HepG2 (cell line): ENCODE data around the gene PKP3. TPM values are rescaled to one million over a fixed set of nuclear protein-coding genes. Genes with fewer than 3 reads are reported as not detected.

Experiments
- DMAP1 ChIP-seq: IDR thresholded peaks from 2 replicates; pipeline ENCODE4 v1.6.1; 2016
- ETV5 ChIP-seq: IDR thresholded peaks from 2 replicates; pipeline ENCODE4 v1.6.1; 2018; ENCODE audit warnings: missing biosample characterization, missing genetic modification reagents, inconsistent platforms, borderline replicate concordance
- GABPB1 ChIP-seq: IDR thresholded peaks from 2 replicates; pipeline ENCODE4 v1.6.1; 2016; ENCODE audit warnings: mild to moderate bottlenecking, missing genetic modification reagents, moderate library complexity, missing compliant biosample characterization
- MYC ChIP-seq: sonication (generic); formaldehyde crosslinking; IDR thresholded peaks from 2 replicates; pipeline ENCODE4 v1.9.0; 2021; ENCODE audit warnings: missing genetic modification reagents, borderline replicate concordance
- NFKB2 ChIP-seq: sonication (generic); formaldehyde crosslinking; IDR thresholded peaks from 2 replicates; pipeline ENCODE4 v1.4.0; 2020; ENCODE audit warnings: missing genetic modification reagents, borderline replicate concordance
- PAF1 ChIP-seq: IDR thresholded peaks from 2 replicates; pipeline ENCODE4 v1.6.1; 2016; ENCODE audit warnings: missing genetic modification reagents, missing compliant biosample characterization
- PPARG ChIP-seq: conservative IDR thresholded peaks from 2 replicates; pipeline ENCODE4 v1.6.1; 2016; ENCODE audit warnings: missing biosample characterization, missing genetic modification reagents
- RBM39 ChIP-seq: fragments of 200-400 bp; formaldehyde crosslinking; IDR thresholded peaks from one replicate; pipeline ENCODE4 v1.6.1; 2018; ENCODE audit warnings: antibody characterized with exemption, mild to moderate bottlenecking, low read depth, low read length; ENCODE audit not compliant: poor library complexity, severe bottlenecking
- REST ChIP-seq, 2 experiments: IDR thresholded peaks; 2 replicates each; pipeline ENCODE4 v1.6.1; 2011 to 2012; ENCODE audit warnings: low read length in 2 of 2, borderline replicate concordance in 1 of 2, low read depth in 1 of 2, mild to moderate bottlenecking in 1 of 2, moderate library complexity in 1 of 2
- RXRA ChIP-seq: sonication (generic); formaldehyde crosslinking; IDR thresholded peaks from 2 replicates; pipeline ENCODE4 v1.5.1; 2020; ENCODE audit warnings: missing genetic modification reagents
- SMAD1 ChIP-seq: sonication (generic); formaldehyde crosslinking; IDR thresholded peaks from 2 replicates; pipeline ENCODE4 v1.4.0; 2020; ENCODE audit warnings: missing genetic modification reagents, low read depth, mild to moderate bottlenecking, borderline replicate concordance
- THAP8 ChIP-seq: sonication (generic); formaldehyde crosslinking; IDR thresholded peaks from 2 replicates; pipeline ENCODE4 v1.5.1; 2020; ENCODE audit warnings: missing genetic modification reagents, mild to moderate bottlenecking, borderline replicate concordance
- YEATS4 ChIP-seq: sonication (generic); formaldehyde crosslinking; IDR thresholded peaks from 2 replicates; pipeline ENCODE4 v1.4.0; 2020; ENCODE audit warnings: missing genetic modification reagents, borderline replicate concordance
- ZFP91 ChIP-seq: sonication (generic); formaldehyde crosslinking; IDR thresholded peaks from 2 replicates; pipeline ENCODE4 v1.9.0; 2022; ENCODE audit warnings: missing genetic modification reagents, mild to moderate bottlenecking, borderline replicate concordance
- ZNF160 ChIP-seq: sonication (generic); formaldehyde crosslinking; IDR thresholded peaks from 2 replicates; pipeline ENCODE4 v1.8.0; 2022; ENCODE audit warnings: mild to moderate bottlenecking, inconsistent platforms, missing genetic modification reagents
- ZNF20 ChIP-seq: sonication (generic); formaldehyde crosslinking; IDR thresholded peaks from 2 replicates; pipeline ENCODE4 v1.4.0; 2020; ENCODE audit warnings: mild to moderate bottlenecking, moderate library complexity, missing genetic modification reagents
- ZNF232 ChIP-seq: sonication (generic); formaldehyde crosslinking; IDR thresholded peaks from 2 replicates; pipeline ENCODE4 v1.4.0; 2020; ENCODE audit warnings: missing genetic modification reagents, borderline replicate concordance
- ZNF24 ChIP-seq: fragments of 450-650 bp; IDR thresholded peaks from 2 replicates; pipeline ENCODE4 v1.6.1; 2017; ENCODE audit warnings: antibody characterized with exemption, mild to moderate bottlenecking
- ZNF343 ChIP-seq: sonication (generic); formaldehyde crosslinking; IDR thresholded peaks from 2 replicates; pipeline ENCODE4 v1.4.0; 2020; ENCODE audit warnings: mild to moderate bottlenecking, missing genetic modification reagents
- ZNF367 ChIP-seq: sonication (generic); formaldehyde crosslinking; IDR thresholded peaks from 2 replicates; pipeline ENCODE4 v1.4.0; 2020; ENCODE audit warnings: missing genetic modification reagents, borderline replicate concordance
- ZNF572 ChIP-seq: sonication (generic); formaldehyde crosslinking; IDR thresholded peaks from 2 replicates; pipeline ENCODE4 v1.5.1; 2020; ENCODE audit warnings: mild to moderate bottlenecking, missing genetic modification reagents
- ZUFSP ChIP-seq: sonication (generic); formaldehyde crosslinking; IDR thresholded peaks from 2 replicates; pipeline ENCODE4 v1.9.0; 2021; ENCODE audit warnings: missing genetic modification reagents, mild to moderate bottlenecking, borderline replicate concordance
- polyA plus RNA-seq, 8 experiments: library from polyadenylated mRNA; depleted of rRNA in 3 of 8; stranded (reverse) in 7 of 8; unstranded in 1 of 8; fragments of >200 nt; fragmentation: Illumina TruSeq in 4 of 8; extraction: Trizol in 4 of 8; gene quantifications; 2 replicates each; pipeline versions ENCODE4 v1.2.1 to v1.2.3, GENCODE V29; 2011 to 2016; ENCODE audit warnings: low read depth in 4 of 8, missing spikeins in 1 of 8, mixed read lengths in 1 of 8; ENCODE audit not compliant: insufficient read depth in 1 of 8
- total RNA-seq, 5 experiments: library from RNA; depleted of rRNA; stranded (reverse); fragments of >200 nt; fragmentation: Illumina TruSeq; extraction: Trizol; gene quantifications; 2 replicates each; pipeline ENCODE4 v1.2.3, GENCODE V29; 2016; ENCODE audit warnings: low read depth in 1 of 5

PKP3 gene
- total and polyA plus RNA-seq, 2 of the 13 experiments (the other 11 are each of a cell fraction or from before 2014, with no cell fraction given), result 18.0 to 28.7 TPM

- no peak; the same call in 1 of the 2 replicates for TF ChIP-seq ETV5 (CRISPR knock-in tag)
- TF ChIP-seq ZNF572 (CRISPR knock-in tag), result no peak
- no peak for TF ChIP-seq REST (IDR thresholded peaks at IDR 0.05; ENCODE audit: borderline replicate concordance in 1 of 2, low read depth in 1 of 2, low read length in 2 of 2)
- no peak for TF ChIP-seq RBM39
- TF ChIP-seq PAF1 (CRISPR knock-in tag), result no peak
- no peak for TF ChIP-seq ZNF367 (CRISPR knock-in tag)
- TF ChIP-seq MYC (CRISPR knock-in tag), result no peak
- no peak for TF ChIP-seq ZUFSP (CRISPR knock-in tag)
- no peak for TF ChIP-seq NFKB2 (CRISPR knock-in tag)
- no peak for TF ChIP-seq ZNF20 (CRISPR knock-in tag)
- peak; percentile 77 for TF ChIP-seq ZFP91 (CRISPR knock-in tag)
- TF ChIP-seq SMAD1, result 0 out of 2 replicates have a peak, but pooled peaks have one; percentile 55
- 0 out of 2 replicates have a peak, but pooled peaks have one; percentile 23 for TF ChIP-seq PPARG (CRISPR knock-in tag)
- no peak for TF ChIP-seq ZNF343 (CRISPR knock-in tag)
- no peak for TF ChIP-seq ZNF160 (CRISPR knock-in tag)
- TF ChIP-seq DMAP1 (CRISPR knock-in tag), result 0 out of 2 replicates have a peak, but pooled peaks have one; percentile 26
- peak; percentile 43; the same call in 1 of the 2 replicates for TF ChIP-seq RXRA (CRISPR knock-in tag)
- no peak for TF ChIP-seq THAP8 (CRISPR knock-in tag)
- no peak for TF ChIP-seq YEATS4 (CRISPR knock-in tag)
- no peak for TF ChIP-seq ZNF24
- TF ChIP-seq ZNF232 (CRISPR knock-in tag), result no peak
- TF ChIP-seq GABPB1 (CRISPR knock-in tag), result peak; percentile 43; the same call in 1 of the 2 replicates
Observed at GRCh38 chr11:445765-446588, 52.0 kb downstream of the PKP3 start (continued).
